HEK293 (cell line): ENCODE results near the gene DNTTIP2.

ENCODE experiments used
- CTCF ChIA-PET: fragments of 350-600 bp; formaldehyde crosslinking; extraction: SDS; loops from one replicate; lab custom pipeline; 2021; ENCODE audit warnings: antibody characterized with exemption; lab: Yijun Ruan, JAX
- POLR2A ChIA-PET: fragments of 300-600 bp; formaldehyde crosslinking; extraction: SDS; loops from one replicate; lab custom pipeline; 2020; ENCODE audit warnings: antibody characterized with exemption, inconsistent platforms; lab: Yijun Ruan, JAX
- H3K27ac ChIP-seq: fragments of 200-500 bp; sonication (Bioruptor generic); 2 replicates; pipeline ENCODE4 v1.5.1; 2014; ENCODE audit warnings: low read depth, low read length, control low read depth, inconsistent platforms; ENCODE audit errors: extremely low read depth
- H3K36me3 ChIP-seq, 2 experiments: fragments of 200-500 bp in 1 of 2; sonication (Bioruptor generic) in 1 of 2; 1 replicate in 1 of 2; 2 replicates in 1 of 2; pipeline ENCODE4 v1.5.1; 2014 to 2017; ENCODE audit warnings: inconsistent platforms in 2 of 2, low read length in 2 of 2; ENCODE audit not compliant: control insufficient read depth in 2 of 2, insufficient read depth in 1 of 2
- H3K4me1 ChIP-seq: fragments of 200-500 bp; sonication (Bioruptor generic); 2 replicates; pipeline ENCODE4 v1.5.1; 2014; ENCODE audit warnings: mild to moderate bottlenecking, low read length, inconsistent platforms; ENCODE audit not compliant: control insufficient read depth, insufficient read depth
- H3K4me3 ChIP-seq: 2 replicates; pipeline ENCODE4 v1.5.1; 2011; ENCODE audit warnings: low read depth, mild to moderate bottlenecking, control low read depth, low read length, moderate library complexity
- H3K9me3 ChIP-seq: fragments of 200-500 bp; sonication (Bioruptor generic); 2 replicates; pipeline ENCODE4 v1.5.1; 2014; ENCODE audit warnings: low read depth, low read length, inconsistent platforms; ENCODE audit not compliant: control insufficient read depth, insufficient read depth
- GFI1B ChIP-seq: fragments of 450-650 bp; formaldehyde crosslinking; IDR thresholded peaks from 2 replicates; pipeline ENCODE4 v1.5.1; 2016; ENCODE audit warnings: missing biosample characterization, missing genetic modification characterization
- KLF10 ChIP-seq: fragments of 450-650 bp; IDR thresholded peaks from 2 replicates; pipeline ENCODE4 v1.5.1; 2018; ENCODE audit warnings: missing biosample characterization, mild to moderate bottlenecking, missing genetic modification characterization
- KLF9 ChIP-seq: fragments of 450-650 bp; formaldehyde crosslinking; IDR thresholded peaks from 2 replicates; pipeline ENCODE4 v1.5.1; 2016; ENCODE audit warnings: missing biosample characterization, missing genetic modification characterization, low read depth
- PATZ1 ChIP-seq: fragments of 450-650 bp; formaldehyde crosslinking; IDR thresholded peaks from 2 replicates; pipeline ENCODE4 v1.5.1; 2016; ENCODE audit warnings: missing biosample characterization, missing genetic modification characterization
- REST ChIP-seq: fragments of 450-650 bp; formaldehyde crosslinking; IDR thresholded peaks from 2 replicates; pipeline ENCODE4 v1.5.1; 2016; ENCODE audit warnings: missing biosample characterization, missing genetic modification characterization
- SP3 ChIP-seq: fragments of 450-650 bp; formaldehyde crosslinking; IDR thresholded peaks from 2 replicates; pipeline ENCODE4 v1.5.1; 2016; ENCODE audit warnings: missing biosample characterization, missing genetic modification characterization
- ZBTB1 ChIP-seq: fragments of 450-650 bp; formaldehyde crosslinking; IDR thresholded peaks from 2 replicates; pipeline ENCODE4 v1.5.1; 2016; ENCODE audit warnings: missing biosample characterization, missing genetic modification characterization
- ZBTB26 ChIP-seq: fragments of 450-650 bp; formaldehyde crosslinking; optimal IDR thresholded peaks from 2 replicates; pipeline ENCODE3; 2016; ENCODE audit warnings: missing biosample characterization, mild to moderate bottlenecking, missing genetic modification characterization
- ZEB2 ChIP-seq: fragments of 450-650 bp; formaldehyde crosslinking; IDR thresholded peaks from 2 replicates; pipeline ENCODE4 v1.5.1; 2016; ENCODE audit warnings: missing biosample characterization, missing genetic modification characterization
- ZIC2 ChIP-seq: fragments of 450-650 bp; formaldehyde crosslinking; IDR thresholded peaks from 2 replicates; pipeline ENCODE4 v1.5.1; 2016; ENCODE audit warnings: missing biosample characterization, missing genetic modification characterization
- ZNF184 ChIP-seq: fragments of 450-650 bp; IDR thresholded peaks from 2 replicates; pipeline ENCODE4 v1.5.1; 2018; ENCODE audit warnings: missing biosample characterization, mild to moderate bottlenecking, missing genetic modification characterization
- ZNF2 ChIP-seq: fragments of 450-650 bp; formaldehyde crosslinking; IDR thresholded peaks from 2 replicates; pipeline ENCODE4 v1.5.1; 2016; ENCODE audit warnings: missing biosample characterization, missing genetic modification characterization
- ZNF202 ChIP-seq: fragments of 450-650 bp; formaldehyde crosslinking; IDR thresholded peaks from 2 replicates; pipeline ENCODE4 v1.5.1; 2016; ENCODE audit warnings: missing biosample characterization, missing genetic modification characterization, borderline replicate concordance
- ZNF211 ChIP-seq: fragments of 450-650 bp; formaldehyde crosslinking; IDR thresholded peaks from 2 replicates; pipeline ENCODE4 v1.5.1; 2016; ENCODE audit warnings: low read depth, missing biosample characterization, missing genetic modification characterization
- ZNF302 ChIP-seq: fragments of 450-650 bp; formaldehyde crosslinking; IDR thresholded peaks from 2 replicates; pipeline ENCODE4 v1.5.1; 2016; ENCODE audit warnings: missing biosample characterization, missing genetic modification characterization, low read depth
- ZNF350 ChIP-seq: fragments of 450-650 bp; formaldehyde crosslinking; IDR thresholded peaks from 2 replicates; pipeline ENCODE4 v1.5.0; 2017; ENCODE audit warnings: missing biosample characterization, mild to moderate bottlenecking, missing genetic modification characterization
- ZNF391 ChIP-seq: fragments of 450-650 bp; formaldehyde crosslinking; IDR thresholded peaks from 2 replicates; pipeline ENCODE4 v1.5.1; 2016; ENCODE audit warnings: low read depth, missing biosample characterization, missing genetic modification characterization, borderline replicate concordance
- ZNF398 ChIP-seq: fragments of 450-650 bp; formaldehyde crosslinking; IDR thresholded peaks from 2 replicates; pipeline ENCODE4 v1.5.1; 2017; ENCODE audit warnings: missing biosample characterization, missing genetic modification characterization
- ZNF692 ChIP-seq: fragments of 450-650 bp; formaldehyde crosslinking; IDR thresholded peaks from 2 replicates; pipeline ENCODE4 v1.5.1; 2016; ENCODE audit warnings: missing biosample characterization, missing genetic modification characterization
- ZSCAN30 ChIP-seq: fragments of 450-650 bp; IDR thresholded peaks from 2 replicates; pipeline ENCODE4 v1.5.1; 2018; ENCODE audit warnings: missing biosample characterization, mild to moderate bottlenecking, missing genetic modification characterization, moderate library complexity

DNTTIP2 gene

GRCh38 chr1:93919780-93920179, 40.8 kb upstream of the DNTTIP2 start (continued):
- no peak for TF ChIP-seq PATZ1
- TF ChIP-seq, all 188 proteins: peak for 0

GRCh38 chr1:93917302-93917701, 38.3 kb upstream of the DNTTIP2 start:
- Histone ChIP-seq H3K4me3 (no peak overlapping the region), H3K4me1 (no peaks in the 10 kb centered on the region), H3K36me3 (no peaks in the 10 kb centered on the region), H3K9me3 (no peaks in the 10 kb centered on the region), H3K27ac (no peak overlapping the region)
- ChIA-PET POLR2A (no interaction called here), CTCF (no interaction called here)
- no peak for TF ChIP-seq GFI1B (tag by site-specific recombination)
- TF ChIP-seq ZNF202 (tag by site-specific recombination): no peak
- no peak for TF ChIP-seq ZBTB26 (tag by site-specific recombination)
- TF ChIP-seq ZEB2: no peak
- no peak for TF ChIP-seq ZNF692 (tag by site-specific recombination)
- no peak for TF ChIP-seq KLF10 (tag by site-specific recombination)
- no peak for TF ChIP-seq ZNF211
- TF ChIP-seq REST: no peak
- TF ChIP-seq ZIC2 (tag by site-specific recombination): no peak
- TF ChIP-seq ZNF350 (tag by site-specific recombination): no peak
- TF ChIP-seq ZNF398: no peak
- no peak for TF ChIP-seq KLF9 (tag by site-specific recombination)
- no peak for TF ChIP-seq SP3
- TF ChIP-seq ZNF184 (tag by site-specific recombination): no peak
- TF ChIP-seq ZSCAN30: no peak
- TF ChIP-seq ZNF2 (tag by site-specific recombination): no peak
- TF ChIP-seq ZBTB1 (tag by site-specific recombination): no peak
- no peak for TF ChIP-seq ZNF302
- TF ChIP-seq ZNF391 (tag by site-specific recombination): no peak
